ENCODE data around the gene FAM193A.
"Not testable (repeated sequence)": the region's sequence is repeated elsewhere in the genome, so short reads cannot be mapped to it uniquely, and the experiment has no call there.

The FAM193A gene

GRCh38 chr4:2536193-2537010 is at the start of gene FAM193A:
Gene FAM193A (plus strand): TSS chr4:2536647. CDS start chr4:2536916, 269 bp downstream.
- DNase-seq = peak; percentile 70

- DNase-seq = no peak
Measured at GRCh38 chr4:2486981-2487380, 49.5 kb upstream of the FAM193A start.

GRCh38 chr4:2487632-2488031 is 48.8 kb upstream of the FAM193A start:
- DNase-seq = no peak

- peak; percentile 17 for DNase-seq
Measured at GRCh38 chr4:2489081-2489805, 47.2 kb upstream of the FAM193A start.

GRCh38 chr4:2489841-2490552 is 46.5 kb upstream of the FAM193A start:
- DNase-seq = no peak

- no peak for DNase-seq
Measured at GRCh38 chr4:2492970-2493369, 43.5 kb upstream of the FAM193A start.

- no peak for DNase-seq
Measured at GRCh38 chr4:2494992-2495391, 41.5 kb upstream of the FAM193A start.

GRCh38 chr4:2497324-2497723 is 39.1 kb upstream of the FAM193A start:
- no peak for DNase-seq

- no peak for DNase-seq
Measured at GRCh38 chr4:2497931-2498330, 38.5 kb upstream of the FAM193A start.

GRCh38 chr4:2500547-2500946 is 35.9 kb upstream of the FAM193A start:
- DNase-seq = no peak

GRCh38 chr4:2501034-2501594 is 35.3 kb upstream of the FAM193A start:
- DNase-seq = no peak

- no peak for DNase-seq
Measured at GRCh38 chr4:2503809-2504208, 32.6 kb upstream of the FAM193A start.

- no peak for DNase-seq
Measured at GRCh38 chr4:2507259-2507658, 29.2 kb upstream of the FAM193A start.

- DNase-seq = no peak
Measured at GRCh38 chr4:2507855-2508254, 28.6 kb upstream of the FAM193A start.

GRCh38 chr4:2510351-2511259 is 25.8 kb upstream of the FAM193A start:
- no peak for DNase-seq

- no peak for DNase-seq
Measured at GRCh38 chr4:2511645-2512131, 24.8 kb upstream of the FAM193A start.

GRCh38 chr4:2512396-2513135 is 23.9 kb upstream of the FAM193A start:
- DNase-seq = no peak

GRCh38 chr4:2514193-2514592 is 22.3 kb upstream of the FAM193A start:
- not testable (repeated sequence) for DNase-seq

- not testable (repeated sequence) for DNase-seq
Measured at GRCh38 chr4:2514944-2515343, 21.5 kb upstream of the FAM193A start.

GRCh38 chr4:2515830-2516550 is 20.5 kb upstream of the FAM193A start:
- DNase-seq = no peak

- DNase-seq = no peak
Measured at GRCh38 chr4:2516635-2517034, 19.8 kb upstream of the FAM193A start.

All from DMS79 treated with DMSO at 0.1 percent for 48 hours (cell line).